A549 treated with GW870086 at 1 μM for 4 hours (cell line): ENCODE data around the gene COMMD1. TPM values are rescaled to one million over a fixed set of nuclear protein-coding genes. Genes with fewer than 3 reads are reported as not detected.

Source experiments
- total RNA-seq: library from RNA; stranded (reverse); fragments of 200-300 nt; extraction: Qiagen RNA extraction; gene quantifications from 5 replicates; pipeline ENCODE4 v1.2.3, GENCODE V29; 2022; ENCODE audit warnings: low read depth

COMMD1 gene
- total RNA-seq: 41.9 to 45.3 TPM (median 43.2 TPM) in 5 replicates

DNA sequence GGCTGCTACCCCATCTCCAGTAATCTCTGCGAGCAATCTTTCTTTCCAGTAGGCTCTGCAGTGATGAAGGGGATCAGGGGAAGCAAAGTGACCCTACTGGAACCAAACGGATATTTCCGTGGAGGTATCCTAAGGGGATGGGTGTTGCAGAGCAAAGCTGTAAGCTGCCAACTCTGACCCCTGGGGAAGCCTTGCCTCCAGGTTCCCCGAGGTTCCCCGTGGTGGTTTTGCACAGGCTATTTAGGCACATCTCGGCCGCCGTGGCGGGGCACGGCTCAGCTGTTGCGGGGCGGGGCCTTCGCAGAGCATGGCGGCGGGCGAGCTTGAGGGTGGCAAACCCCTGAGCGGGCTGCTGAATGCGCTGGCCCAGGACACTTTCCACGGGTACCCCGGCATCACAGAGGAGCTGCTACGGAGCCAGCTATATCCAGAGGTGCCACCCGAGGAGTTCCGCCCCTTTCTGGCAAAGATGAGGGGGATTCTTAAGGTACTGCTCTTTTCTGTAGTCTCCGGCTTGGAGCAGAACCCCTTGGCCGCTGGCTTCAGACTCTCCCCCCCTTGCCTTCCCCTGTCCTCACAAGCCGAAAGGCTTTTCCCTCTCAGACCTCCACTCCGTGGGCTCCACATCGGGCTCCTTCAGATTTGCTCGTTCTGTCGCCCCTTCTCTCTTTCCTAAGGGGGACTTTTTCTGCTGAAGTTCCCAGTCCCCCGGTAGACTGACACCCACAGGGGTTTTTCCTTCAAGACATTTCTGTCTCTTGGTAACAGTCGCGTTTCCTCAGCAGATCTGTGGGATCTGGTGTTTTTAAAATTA, at the start of gene COMMD1:
COMMD1 (plus strand) TSS at position 303 of the 814 bp plus-strand sequence; CDS start at position 308, 5 bp downstream.

DNA sequence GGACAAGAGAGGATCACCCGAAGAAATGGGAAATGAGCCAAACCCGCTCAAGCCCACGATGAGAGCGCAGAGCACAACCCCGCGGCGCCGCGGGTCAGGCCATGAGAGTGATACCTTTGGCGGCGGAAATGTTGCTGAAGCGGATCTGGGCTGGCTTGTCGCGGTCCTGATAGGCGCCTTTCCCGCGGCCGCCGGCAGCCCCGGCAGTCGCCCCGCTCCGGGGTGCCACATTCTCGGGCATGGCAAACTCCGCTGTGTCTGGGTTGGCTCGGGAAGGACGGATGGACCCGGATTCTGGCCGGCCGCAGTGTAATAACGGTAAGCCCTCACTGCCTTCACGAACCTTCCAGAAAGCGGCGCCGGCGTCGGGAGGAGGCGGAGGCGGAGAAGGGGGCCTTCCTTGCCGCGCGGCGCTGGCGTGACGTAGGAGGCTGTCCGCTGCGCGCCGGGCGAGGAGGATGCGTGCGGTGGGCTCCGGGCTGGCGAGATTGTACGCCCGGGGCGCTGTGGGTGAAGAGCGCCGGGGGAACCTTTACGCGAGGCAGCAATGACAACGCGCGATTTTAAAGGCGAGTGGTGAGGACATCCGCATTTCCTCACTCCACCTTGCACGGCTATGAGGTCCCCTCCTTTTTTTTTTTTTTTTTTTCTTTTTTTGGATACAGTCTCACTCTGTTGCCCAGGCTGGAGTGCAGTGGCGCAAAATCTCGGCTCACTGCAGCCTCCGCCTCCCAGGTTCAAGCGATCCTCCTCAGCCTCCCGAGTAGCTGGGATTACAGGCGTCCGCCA, 17.0 kb upstream of the COMMD1 start, which contains the start of gene CCT4:
CCT4 (minus strand) TSS at position 390 of the 789 bp plus-strand sequence; CDS start at position 241, 149 bp downstream.

Other genes starting within 250 kb of the COMMD1 start
- 4.7 to 8.0 TPM (median 7.3 TPM) in 5 replicates for gene FAM161A, start 51.6 kb upstream of the COMMD1 start, total RNA-seq
- 303 to 328 TPM (median 323 TPM) in 5 replicates for gene CCT4, start 17.0 kb upstream of the COMMD1 start, total RNA-seq